K562 (cell line): ENCODE data around the gene ASPRV1. TPM values are rescaled to one million over a fixed set of nuclear protein-coding genes. Genes with fewer than 3 reads are reported as not detected.

Source experiments
- ARID2 ChIP-seq: fragments of 450-650 bp; IDR thresholded peaks from 2 replicates; pipeline ENCODE4 v1.6.1; 2017; ENCODE audit warnings: antibody characterized with exemption, mild to moderate bottlenecking
- ATF2 ChIP-seq: sonication (generic); formaldehyde crosslinking; IDR thresholded peaks from 2 replicates; pipeline ENCODE4 v1.8.1; 2022; ENCODE audit warnings: missing genetic modification reagents
- CXXC5 ChIP-seq: fragments of 250-450 bp; sonication (Bioruptor Pico); IDR thresholded peaks from 2 replicates; pipeline ENCODE4 v1.8.0; 2022; ENCODE audit warnings: inconsistent platforms, mild to moderate bottlenecking, moderate library complexity
- EP300 ChIP-seq: IDR thresholded peaks from 2 replicates; pipeline ENCODE4 v1.6.1; 2012; ENCODE audit warnings: low read length, improper control_type of control experiment
- FOXA3 ChIP-seq, 2 experiments: fragments of 450-650 bp in 1 of 2; sonication (generic) in 1 of 2; formaldehyde crosslinking; IDR thresholded peaks in 1 of 2; conservative IDR thresholded peaks in 1 of 2; 2 replicates each; pipeline versions ENCODE4 v1.4.0 to v1.8.0; 2020 to 2022; ENCODE audit warnings: mild to moderate bottlenecking in 2 of 2, missing genetic modification reagents in 1 of 2
- IRF2 ChIP-seq: sonication (generic); formaldehyde crosslinking; IDR thresholded peaks from 2 replicates; pipeline ENCODE4 v1.8.1; 2022; ENCODE audit warnings: mild to moderate bottlenecking, missing genetic modification reagents
- MCM7 ChIP-seq, 2 experiments: fragments of 450-650 bp; IDR thresholded peaks; 2 replicates each; pipeline ENCODE4 v1.6.1; 2016 to 2018
- NFYB ChIP-seq: IDR thresholded peaks from 2 replicates; pipeline ENCODE4 v1.6.1; 2011; ENCODE audit warnings: mild to moderate bottlenecking, moderate library complexity; ENCODE audit not compliant: insufficient read length; ENCODE audit errors: extremely low read depth
- RBBP5 ChIP-seq: fragments of 200-600 bp; sonication (generic); IDR thresholded peaks from 2 replicates; pipeline ENCODE4 v1.6.1; 2012; ENCODE audit warnings: borderline replicate concordance, mild to moderate bottlenecking, low read length, control low read depth, inconsistent platforms; ENCODE audit not compliant: insufficient read depth, poor library complexity, severe bottlenecking
- RBFOX2 ChIP-seq: fragments of 200-400 bp; formaldehyde crosslinking; IDR thresholded peaks from 2 replicates; pipeline ENCODE4 v1.6.1; 2017; ENCODE audit warnings: low read depth, mild to moderate bottlenecking, low read length, moderate library complexity
- ZNF224 ChIP-seq: sonication (generic); formaldehyde crosslinking; IDR thresholded peaks from 2 replicates; pipeline ENCODE4 v1.8.0; 2022; ENCODE audit warnings: mild to moderate bottlenecking, missing genetic modification reagents
- ZNF431 ChIP-seq: sonication (generic); formaldehyde crosslinking; IDR thresholded peaks from 2 replicates; pipeline ENCODE4 v1.8.0; 2022; ENCODE audit warnings: mild to moderate bottlenecking, missing genetic modification reagents
- ZNF507 ChIP-seq: conservative IDR thresholded peaks from 2 replicates; pipeline ENCODE4 v1.6.1; 2017; ENCODE audit warnings: missing genetic modification characterization, missing compliant biosample characterization
- ZNF583 ChIP-seq: fragments of 250-450 bp; sonication (Bioruptor Pico); IDR thresholded peaks from 2 replicates; pipeline ENCODE4 v1.4.0; 2020
- ZNF785 ChIP-seq: fragments of 250-450 bp; sonication (Bioruptor Pico); IDR thresholded peaks from 2 replicates; pipeline ENCODE4 v1.4.0; 2020; ENCODE audit warnings: mild to moderate bottlenecking
- polyA plus RNA-seq, 8 experiments: library from polyadenylated mRNA; depleted of rRNA in 4 of 8; stranded (reverse) in 5 of 8; unstranded in 3 of 8; fragments of >200 nt; fragmentation: Nextera tagmentation in 2 of 8; fragmentation: Illumina TruSeq in 1 of 8; extraction: Ambion mirVana in 2 of 8; extraction: Trizol in 1 of 8; gene quantifications; 2 replicates each; pipeline versions ENCODE4 v1.2.1 to v1.2.3, GENCODE V29; 2011 to 2014; ENCODE audit warnings: inconsistent platforms in 1 of 8, missing spikeins in 1 of 8
- total RNA-seq, 7 experiments: library from RNA; depleted of rRNA in 6 of 7; stranded (reverse); fragments of >200 nt in 6 of 7; fragmentation: Illumina TruSeq in 2 of 7; extraction: Trizol in 2 of 7; gene quantifications; 2 replicates each; pipeline versions ENCODE4 v1.2.1 to v1.2.3, GENCODE V29; 2011 to 2021; ENCODE audit warnings: low replicate concordance in 1 of 7
- TF ChIP-seq, protein P1 (sequence below): fragments of 200-800 bp; sonication (Bioruptor generic); IDR thresholded peaks from 2 replicates; pipeline ENCODE4 v1.6.1; 2017; ENCODE audit warnings: missing genetic modification characterization, missing compliant biosample characterization
- TF ChIP-seq, protein P2 (sequence below): sonication (generic); formaldehyde crosslinking; IDR thresholded peaks from 2 replicates; pipeline ENCODE4 v1.8.0; 2022; ENCODE audit warnings: missing genetic modification reagents, mild to moderate bottlenecking, borderline replicate concordance
- TF ChIP-seq, protein P3 (sequence below): sonication (generic); formaldehyde crosslinking; IDR thresholded peaks from 2 replicates; pipeline ENCODE4 v1.8.0; 2023; ENCODE audit warnings: mild to moderate bottlenecking, missing genetic modification reagents
- TF ChIP-seq, protein P4 (sequence below): sonication (generic); IDR thresholded peaks from 2 replicates; pipeline ENCODE4 v1.6.1; 2016

ASPRV1 gene
- total and polyA plus RNA-seq, 9 of the 15 experiments (the other 6 are each of a cell fraction or from before 2014, with no cell fraction given) = 0.17 to 0.72 (median 0.47) TPM; not detected in 1

DNA sequence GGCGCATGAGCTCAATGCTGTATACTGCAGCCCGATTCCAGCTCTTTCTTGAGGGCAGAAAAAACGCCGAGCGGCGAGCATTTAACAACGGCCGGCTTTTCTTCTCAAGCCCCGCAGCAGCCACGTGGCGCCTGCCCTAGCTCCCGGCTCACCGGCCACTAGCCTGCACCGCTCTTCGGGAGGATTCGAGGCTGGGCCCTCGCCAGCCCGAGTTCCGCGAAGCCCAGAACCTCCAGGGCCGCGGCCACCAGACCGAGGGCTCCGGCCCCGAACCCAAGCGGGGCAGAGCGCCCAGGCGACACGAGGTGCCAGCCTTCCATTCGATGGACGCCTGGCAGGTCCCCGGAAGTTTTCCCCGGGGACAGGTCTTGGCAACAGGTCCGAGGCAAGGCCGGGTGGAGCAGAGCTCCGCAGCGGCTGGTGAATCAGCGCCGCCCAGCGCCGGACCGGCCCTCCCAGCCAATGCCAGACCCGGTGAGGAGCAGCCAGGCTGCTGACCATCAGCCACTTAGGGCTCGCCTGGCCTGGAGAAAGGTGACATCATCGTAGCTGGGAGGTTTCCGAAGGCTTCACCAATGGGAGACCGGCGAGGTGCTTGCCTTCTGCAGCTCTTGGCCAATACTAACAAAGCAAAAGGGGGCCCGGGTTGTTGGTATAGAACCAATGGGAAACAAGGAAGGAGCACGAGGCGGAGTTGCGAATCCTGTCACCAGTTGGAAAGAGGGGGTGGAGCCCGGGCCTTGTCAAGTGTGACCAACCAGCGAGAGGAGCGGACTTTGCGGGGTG, 47.1 kb downstream of the ASPRV1 start (continued):
- TF ChIP-seq, protein P1, sequence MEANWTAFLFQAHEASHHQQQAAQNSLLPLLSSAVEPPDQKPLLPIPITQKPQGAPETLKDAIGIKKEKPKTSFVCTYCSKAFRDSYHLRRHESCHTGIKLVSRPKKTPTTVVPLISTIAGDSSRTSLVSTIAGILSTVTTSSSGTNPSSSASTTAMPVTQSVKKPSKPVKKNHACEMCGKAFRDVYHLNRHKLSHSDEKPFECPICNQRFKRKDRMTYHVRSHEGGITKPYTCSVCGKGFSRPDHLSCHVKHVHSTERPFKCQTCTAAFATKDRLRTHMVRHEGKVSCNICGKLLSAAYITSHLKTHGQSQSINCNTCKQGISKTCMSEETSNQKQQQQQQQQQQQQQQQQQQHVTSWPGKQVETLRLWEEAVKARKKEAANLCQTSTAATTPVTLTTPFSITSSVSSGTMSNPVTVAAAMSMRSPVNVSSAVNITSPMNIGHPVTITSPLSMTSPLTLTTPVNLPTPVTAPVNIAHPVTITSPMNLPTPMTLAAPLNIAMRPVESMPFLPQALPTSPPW = no peak
- TF ChIP-seq NFYB (peak; percentile 84), ATF2 (0 out of 2 replicates have a peak, but pooled peaks have one; percentile 63), ZNF785 (CRISPR knock-in tag) (no peak), CXXC5 (CRISPR knock-in tag) (peak; percentile 65; the same call in 1 of the 2 replicates), ZNF507 (no peak), FOXA3 (CRISPR knock-in tag; conservative IDR thresholded peaks at IDR 0.05 in 1 of 2, IDR thresholded peaks at IDR 0.05 in 1 of 2) (peak in 1 of 2 experiments; percentile 61; a peak in 1 of 4 replicates), ZNF431 (no peak), IRF2 (CRISPR knock-in tag) (no peak), MCM7 (IDR thresholded peaks at IDR 0.05) (no peak), ZNF224 (no peak), RBBP5 (no peak), ZNF583 (CRISPR knock-in tag) (peak; percentile 42; the same call in 1 of the 2 replicates), RBFOX2 (peak; percentile 93), EP300 (peak; percentile 23), ARID2 (no peak)
- TF ChIP-seq, protein P2, sequence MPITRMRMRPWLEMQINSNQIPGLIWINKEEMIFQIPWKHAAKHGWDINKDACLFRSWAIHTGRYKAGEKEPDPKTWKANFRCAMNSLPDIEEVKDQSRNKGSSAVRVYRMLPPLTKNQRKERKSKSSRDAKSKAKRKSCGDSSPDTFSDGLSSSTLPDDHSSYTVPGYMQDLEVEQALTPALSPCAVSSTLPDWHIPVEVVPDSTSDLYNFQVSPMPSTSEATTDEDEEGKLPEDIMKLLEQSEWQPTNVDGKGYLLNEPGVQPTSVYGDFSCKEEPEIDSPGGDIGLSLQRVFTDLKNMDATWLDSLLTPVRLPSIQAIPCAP = peak; percentile 82
- TF ChIP-seq, protein P3, sequence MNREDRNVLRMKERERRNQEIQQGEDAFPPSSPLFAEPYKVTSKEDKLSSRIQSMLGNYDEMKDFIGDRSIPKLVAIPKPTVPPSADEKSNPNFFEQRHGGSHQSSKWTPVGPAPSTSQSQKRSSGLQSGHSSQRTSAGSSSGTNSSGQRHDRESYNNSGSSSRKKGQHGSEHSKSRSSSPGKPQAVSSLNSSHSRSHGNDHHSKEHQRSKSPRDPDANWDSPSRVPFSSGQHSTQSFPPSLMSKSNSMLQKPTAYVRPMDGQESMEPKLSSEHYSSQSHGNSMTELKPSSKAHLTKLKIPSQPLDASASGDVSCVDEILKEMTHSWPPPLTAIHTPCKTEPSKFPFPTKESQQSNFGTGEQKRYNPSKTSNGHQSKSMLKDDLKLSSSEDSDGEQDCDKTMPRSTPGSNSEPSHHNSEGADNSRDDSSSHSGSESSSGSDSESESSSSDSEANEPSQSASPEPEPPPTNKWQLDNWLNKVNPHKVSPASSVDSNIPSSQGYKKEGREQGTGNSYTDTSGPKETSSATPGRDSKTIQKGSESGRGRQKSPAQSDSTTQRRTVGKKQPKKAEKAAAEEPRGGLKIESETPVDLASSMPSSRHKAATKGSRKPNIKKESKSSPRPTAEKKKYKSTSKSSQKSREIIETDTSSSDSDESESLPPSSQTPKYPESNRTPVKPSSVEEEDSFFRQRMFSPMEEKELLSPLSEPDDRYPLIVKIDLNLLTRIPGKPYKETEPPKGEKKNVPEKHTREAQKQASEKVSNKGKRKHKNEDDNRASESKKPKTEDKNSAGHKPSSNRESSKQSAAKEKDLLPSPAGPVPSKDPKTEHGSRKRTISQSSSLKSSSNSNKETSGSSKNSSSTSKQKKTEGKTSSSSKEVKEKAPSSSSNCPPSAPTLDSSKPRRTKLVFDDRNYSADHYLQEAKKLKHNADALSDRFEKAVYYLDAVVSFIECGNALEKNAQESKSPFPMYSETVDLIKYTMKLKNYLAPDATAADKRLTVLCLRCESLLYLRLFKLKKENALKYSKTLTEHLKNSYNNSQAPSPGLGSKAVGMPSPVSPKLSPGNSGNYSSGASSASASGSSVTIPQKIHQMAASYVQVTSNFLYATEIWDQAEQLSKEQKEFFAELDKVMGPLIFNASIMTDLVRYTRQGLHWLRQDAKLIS (CRISPR knock-in tag) = peak; percentile 84
- TF ChIP-seq, protein P4, sequence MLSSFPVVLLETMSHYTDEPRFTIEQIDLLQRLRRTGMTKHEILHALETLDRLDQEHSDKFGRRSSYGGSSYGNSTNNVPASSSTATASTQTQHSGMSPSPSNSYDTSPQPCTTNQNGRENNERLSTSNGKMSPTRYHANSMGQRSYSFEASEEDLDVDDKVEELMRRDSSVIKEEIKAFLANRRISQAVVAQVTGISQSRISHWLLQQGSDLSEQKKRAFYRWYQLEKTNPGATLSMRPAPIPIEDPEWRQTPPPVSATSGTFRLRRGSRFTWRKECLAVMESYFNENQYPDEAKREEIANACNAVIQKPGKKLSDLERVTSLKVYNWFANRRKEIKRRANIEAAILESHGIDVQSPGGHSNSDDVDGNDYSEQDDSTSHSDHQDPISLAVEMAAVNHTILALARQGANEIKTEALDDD = no peak
